HepG2 (cell line): ENCODE results near the gene RPL27A. TPM values are rescaled to one million over a fixed set of nuclear protein-coding genes. Genes with fewer than 3 reads are reported as not detected.

Experiments used
- ATAC-seq: fragments of 200-7000 bp; cut with Tn5 transposase; 3 replicates; pipeline ENCODE4 v1.9.1; 2020; ENCODE audit warnings: mild to moderate bottlenecking, moderate library complexity
- BruUV-seq: library from RNA; stranded (reverse); fragments of 400-500 nt; replicated peaks from 2 replicates; lab custom pipeline; 2021; lab: Mats Ljungman, UMichigan
- CTCF ChIA-PET: fragments of 300-600 bp; formaldehyde crosslinking; extraction: SDS; loops from one replicate; lab custom pipeline; 2021; ENCODE audit warnings: low total read pairs, inconsistent platforms, low intra/inter-chr PET ratio; lab: Yijun Ruan, JAX
- POLR2A ChIA-PET: fragments of 350-600 bp; sonication (Branson Sonifier 250); formaldehyde crosslinking; loops from one replicate; lab custom pipeline; 2020; ENCODE audit warnings: antibody characterized with exemption, inconsistent platforms; lab: Yijun Ruan, JAX
- DNase-seq: peaks from one replicate; pipeline ENCODE4 v3.0.0-alpha.2; 2015; ENCODE audit warnings: low spot score
- FAIRE-seq: peaks from 3 replicates; lab custom pipeline; 2011; peaks lifted over from hg19 to GRCh38; lab: Jason Lieb, UNC
- H2AFZ ChIP-seq: one replicate; pipeline ENCODE4 v1.6.1; 2011; ENCODE audit warnings: low read length, inconsistent platforms
- H3K27ac ChIP-seq: fragments of 300-600 bp; 3 replicates; pipeline ENCODE4 v1.8.0; 2011; ENCODE audit warnings: mixed run types, mild to moderate bottlenecking, mixed read lengths, low read length, inconsistent platforms; ENCODE audit not compliant: insufficient read depth; ENCODE audit errors: extremely low read length
- H3K27me3 ChIP-seq, 2 experiments: fragments of 200-600 bp in 1 of 2; 2 replicates in 1 of 2; 3 replicates in 1 of 2; pipeline versions ENCODE4 v1.6.0 to v1.8.0; 2011; ENCODE audit warnings: low read length in 2 of 2, mild to moderate bottlenecking in 2 of 2, moderate library complexity in 2 of 2, inconsistent platforms in 1 of 2; ENCODE audit not compliant: insufficient read depth in 2 of 2, control insufficient read depth in 1 of 2
- H3K36me3 ChIP-seq, 2 experiments: fragments of 200-600 bp in 1 of 2; replicated peaks in 1 of 2; 2 replicates in 1 of 2; 3 replicates in 1 of 2; pipeline versions ENCODE4 v1.5.1 to v1.8.0; 2011; ENCODE audit warnings: low read length in 2 of 2, inconsistent platforms in 1 of 2; ENCODE audit not compliant: insufficient read depth in 2 of 2, control insufficient read depth in 1 of 2
- H3K4me1 ChIP-seq: 2 replicates; pipeline ENCODE4 v1.5.1; 2012; ENCODE audit warnings: low read length, inconsistent platforms; ENCODE audit not compliant: insufficient read depth
- H3K4me2 ChIP-seq: 2 replicates; pipeline ENCODE4 v1.6.0; 2011; ENCODE audit warnings: low read depth, low read length, inconsistent platforms
- H3K4me3 ChIP-seq, 3 experiments: fragments of 200-600 bp in 1 of 3; sonication (generic), shearing (Covaris generic) in 1 of 3; replicated peaks in 1 of 3; 2 replicates each; pipeline ENCODE4 v1.5.1; 2011 to 2016; ENCODE audit warnings: low read length in 3 of 3, inconsistent platforms in 2 of 3, low read depth in 2 of 3, mild to moderate bottlenecking in 2 of 3, control low read depth in 1 of 3, mixed read lengths in 1 of 3; ENCODE audit not compliant: insufficient read depth in 1 of 3
- H3K79me2 ChIP-seq: one replicate; pipeline ENCODE4 v1.6.1; 2011; ENCODE audit warnings: low read length, inconsistent platforms; ENCODE audit not compliant: insufficient read depth
- H3K9ac ChIP-seq: 2 replicates; pipeline ENCODE4 v1.6.0; 2011; ENCODE audit warnings: mild to moderate bottlenecking, low read depth, low read length, inconsistent platforms; ENCODE audit not compliant: insufficient read depth
- H3K9me3 ChIP-seq: 2 replicates; pipeline ENCODE4 v1.5.1; 2012; ENCODE audit warnings: mild to moderate bottlenecking, low read length
- H4K20me1 ChIP-seq: 2 replicates; pipeline ENCODE4 v1.6.0; 2011; ENCODE audit warnings: inconsistent platforms, mild to moderate bottlenecking, low read length, moderate library complexity; ENCODE audit not compliant: insufficient read depth
- JUND ChIP-seq: sonication (generic); formaldehyde crosslinking; IDR thresholded peaks from 2 replicates; pipeline ENCODE4 v1.8.0; 2022; ENCODE audit warnings: mild to moderate bottlenecking, missing genetic modification reagents
- MEF2D ChIP-seq: sonication (generic); formaldehyde crosslinking; IDR thresholded peaks from 2 replicates; pipeline ENCODE4 v1.5.1; 2020; ENCODE audit warnings: mild to moderate bottlenecking, missing genetic modification reagents
- MIXL1 ChIP-seq: IDR thresholded peaks from 2 replicates; pipeline ENCODE4 v1.6.1; 2016
- NAIF1 ChIP-seq: sonication (generic); formaldehyde crosslinking; IDR thresholded peaks from 2 replicates; pipeline ENCODE4 v1.5.0; 2020; ENCODE audit warnings: mild to moderate bottlenecking, missing genetic modification reagents, borderline replicate concordance
- NFYB ChIP-seq: sonication (generic); formaldehyde crosslinking; IDR thresholded peaks from 2 replicates; pipeline ENCODE4 v1.4.0; 2020; ENCODE audit warnings: missing genetic modification reagents
- POLR2A ChIP-seq, 2 experiments: IDR thresholded peaks; 2 replicates each; pipeline ENCODE4 v1.6.1; 2011; ENCODE audit warnings: low read depth in 2 of 2, low read length in 2 of 2, mild to moderate bottlenecking in 1 of 2, moderate library complexity in 1 of 2; ENCODE audit not compliant: insufficient read depth in 1 of 2
- ZNF383 ChIP-seq: sonication (generic); formaldehyde crosslinking; IDR thresholded peaks from 2 replicates; pipeline ENCODE4 v1.4.0; 2020; ENCODE audit warnings: missing genetic modification reagents, mild to moderate bottlenecking, borderline replicate concordance
- ZNF547 ChIP-seq: sonication (generic); formaldehyde crosslinking; IDR thresholded peaks from 2 replicates; pipeline ENCODE4 v1.5.1; 2020; ENCODE audit warnings: mild to moderate bottlenecking, missing genetic modification reagents
- ZNF557 ChIP-seq: sonication (generic); formaldehyde crosslinking; IDR thresholded peaks from 2 replicates; pipeline ENCODE4 v1.4.0; 2020; ENCODE audit warnings: missing genetic modification reagents
- WGBS: methylation state at CpG from one replicate; pipeline ENCODE4 v1.1.6; 2017; ENCODE audit warnings: low lambda C conversion rate; 5-methylcytosine and 5-hydroxymethylcytosine counted together
- in situ Hi-C: cut with HindIII; loops from 2 replicates; pipeline ENCODE4 v1.10.0; 2017; ENCODE audit warnings: low pct_unique_long_range_greater_than_20kb; ENCODE audit not compliant: extremely low pct_ligation_motif_present
- intact Hi-C: fragments of 100-400 bp; cut with micrococcal nuclease; formaldehyde crosslinking; loops from one replicate; pipeline ENCODE4 v1.10.0; 2022; ENCODE audit not compliant: unreplicated experiment
- polyA plus RNA-seq, 8 experiments: library from polyadenylated mRNA; depleted of rRNA in 3 of 8; stranded (reverse) in 7 of 8; unstranded in 1 of 8; fragments of >200 nt; fragmentation: Illumina TruSeq in 4 of 8; extraction: Trizol in 4 of 8; gene quantifications; 2 replicates each; pipeline versions ENCODE4 v1.2.1 to v1.2.3, GENCODE V29; 2011 to 2016; ENCODE audit warnings: low read depth in 4 of 8, missing spikeins in 1 of 8, mixed read lengths in 1 of 8; ENCODE audit not compliant: insufficient read depth in 1 of 8
- total RNA-seq, 5 experiments: library from RNA; depleted of rRNA; stranded (reverse); fragments of >200 nt; fragmentation: Illumina TruSeq; extraction: Trizol; gene quantifications; 2 replicates each; pipeline ENCODE4 v1.2.3, GENCODE V29; 2016; ENCODE audit warnings: low read depth in 1 of 5
- TF ChIP-seq, protein P1 (sequence below): sonication (generic); formaldehyde crosslinking; IDR thresholded peaks from 2 replicates; pipeline ENCODE4 v1.5.1; 2020; ENCODE audit warnings: mild to moderate bottlenecking, missing genetic modification reagents
- TF ChIP-seq, protein P2 (sequence below): sonication (generic); formaldehyde crosslinking; IDR thresholded peaks from 2 replicates; pipeline ENCODE4 v1.4.0; 2020; ENCODE audit warnings: missing genetic modification reagents
- TF ChIP-seq, protein P3 (sequence below): sonication (generic); formaldehyde crosslinking; IDR thresholded peaks from 2 replicates; pipeline ENCODE4 v1.4.0; 2020; ENCODE audit warnings: missing genetic modification reagents, borderline replicate concordance
- TF ChIP-seq, protein P4 (sequence below): sonication (generic); formaldehyde crosslinking; conservative IDR thresholded peaks from 2 replicates; pipeline ENCODE4 v1.8.1; 2023; ENCODE audit warnings: missing genetic modification reagents
- TF ChIP-seq, protein P5 (sequence below): sonication (generic); formaldehyde crosslinking; IDR thresholded peaks from 2 replicates; pipeline ENCODE4 v1.4.0; 2020; ENCODE audit warnings: missing genetic modification reagents

RPL27A gene
- total and polyA plus RNA-seq, 2 of the 13 experiments (the other 11 are each of a cell fraction or from before 2014, with no cell fraction given), result 1,531 to 2,153 TPM

DNA sequence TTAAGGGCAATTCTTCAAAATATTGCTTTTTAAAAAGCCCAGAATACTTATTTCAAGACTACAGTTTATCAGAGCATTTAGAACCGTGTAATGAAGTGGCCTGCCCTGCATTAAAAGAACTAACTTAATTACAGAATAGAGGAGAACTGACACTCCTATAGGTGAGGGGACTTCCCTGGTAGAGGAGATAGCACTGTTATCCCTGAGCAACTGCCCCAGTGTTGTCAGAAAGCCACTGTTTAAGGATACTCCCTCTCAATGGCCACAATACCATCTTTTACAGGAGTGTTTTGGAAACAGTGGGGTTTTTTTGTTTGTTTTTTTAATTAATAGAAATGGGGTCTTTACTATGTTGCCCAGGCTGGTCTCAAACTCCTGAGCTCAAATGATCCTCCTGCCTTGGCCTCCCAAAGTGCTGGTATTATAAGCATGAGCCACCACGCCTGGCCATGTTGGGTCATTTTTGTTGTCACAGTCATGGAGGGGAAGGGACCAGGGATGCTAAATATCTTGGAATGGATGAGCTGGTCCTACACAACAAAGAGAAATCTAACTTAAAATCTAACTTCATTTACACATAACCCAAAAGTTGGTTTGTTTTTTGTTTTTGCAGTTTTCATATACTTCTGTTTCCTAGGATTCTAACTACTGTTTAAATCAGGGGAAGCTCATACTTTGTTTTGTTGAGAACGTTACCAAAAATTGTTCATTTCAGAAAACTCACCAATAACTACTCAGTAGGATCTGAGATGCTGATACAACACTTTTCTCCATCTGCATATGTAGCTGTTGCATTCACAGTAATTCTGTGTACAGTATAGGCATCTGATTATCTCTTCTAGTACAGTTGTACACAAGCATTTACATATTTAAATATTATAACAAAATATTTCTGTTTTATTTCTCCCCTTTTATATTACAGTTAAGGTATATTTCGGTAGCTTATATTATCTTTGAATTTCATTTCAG lies 8.1 kb downstream of the RPL27A start:
- no peak overlapping the region for H2AFZ ChIP-seq
- H4K20me1 ChIP-seq, result peaks cover 2% of the 10 kb centered on the region
- intact Hi-C loops, result loop anchor here (10.0 kb wide), 1 partner anchor 64 kb away; no protein-coding TSS in a partner anchor
- H3K36me3 ChIP-seq, result peaks cover 12 to 39% of the 10 kb centered on the region in 2 experiments
- DNase-seq (no peak), ATAC-seq (no peak), FAIRE-seq (no peak)
- 92% methylated on average over 4 of the region's 4 CpGs for WGBS
- H3K9me3 ChIP-seq, result no peaks in the 10 kb centered on the region
- peaks cover 42% of the 10 kb centered on the region for H3K4me1 ChIP-seq
- CTCF ChIA-PET, result no interaction called here
- no peak overlapping the region for H3K4me2 ChIP-seq
- in situ Hi-C loops, result loop anchor here (25.0 kb wide), 1 partner anchor 272 kb away; the partner anchor contains the start of gene TMEM9B
- POLR2A ChIA-PET, result interaction anchor here (1.2 to 2.5 kb wide), 2 partner anchors 27 to 58 kb away, joined by 3 to 10 read pairs; no protein-coding TSS in a partner anchor
- no peak overlapping the region for H3K9ac ChIP-seq
- no TSS peak for BruUV-seq
- no peak overlapping the region for H3K4me3 ChIP-seq
- H3K79me2 ChIP-seq, result no peaks in the 10 kb centered on the region
- no peaks in the 10 kb centered on the region for H3K27me3 ChIP-seq
- H3K27ac ChIP-seq, result no peak overlapping the region
- TF ChIP-seq, protein P1, sequence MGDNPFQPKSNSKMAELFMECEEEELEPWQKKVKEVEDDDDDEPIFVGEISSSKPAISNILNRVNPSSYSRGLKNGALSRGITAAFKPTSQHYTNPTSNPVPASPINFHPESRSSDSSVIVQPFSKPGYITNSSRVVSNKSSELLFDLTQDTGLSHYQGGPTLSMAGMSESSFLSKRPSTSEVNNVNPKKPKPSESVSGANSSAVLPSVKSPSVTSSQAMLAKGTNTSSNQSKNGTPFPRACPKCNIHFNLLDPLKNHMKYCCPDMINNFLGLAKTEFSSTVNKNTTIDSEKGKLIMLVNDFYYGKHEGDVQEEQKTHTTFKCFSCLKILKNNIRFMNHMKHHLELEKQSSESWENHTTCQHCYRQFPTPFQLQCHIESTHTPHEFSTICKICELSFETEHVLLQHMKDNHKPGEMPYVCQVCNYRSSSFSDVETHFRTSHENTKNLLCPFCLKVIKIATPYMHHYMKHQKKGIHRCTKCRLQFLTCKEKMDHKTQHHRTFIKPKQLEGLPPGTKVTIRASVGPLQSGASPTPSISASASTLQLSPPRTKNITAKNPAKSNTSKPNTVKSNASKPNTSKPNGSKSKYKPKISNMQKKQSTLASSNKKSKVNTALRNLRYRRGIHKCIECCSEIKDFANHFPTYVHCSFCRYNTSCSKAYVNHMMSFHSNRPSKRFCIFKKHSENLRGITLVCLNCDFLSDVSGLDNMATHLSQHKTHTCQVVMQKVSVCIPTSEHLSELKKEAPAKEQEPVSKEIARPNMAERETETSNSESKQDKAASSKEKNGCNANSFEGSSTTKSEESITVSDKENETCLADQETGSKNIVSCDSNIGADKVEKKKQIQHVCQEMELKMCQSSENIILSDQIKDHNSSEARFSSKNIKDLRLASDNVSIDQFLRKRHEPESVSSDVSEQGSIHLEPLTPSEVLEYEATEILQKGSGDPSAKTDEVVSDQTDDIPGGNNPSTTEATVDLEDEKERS (CRISPR knock-in tag), result no peak
- TF ChIP-seq MEF2D (CRISPR knock-in tag), result no peak
- TF ChIP-seq NAIF1, result no peak
- TF ChIP-seq, protein P2, sequence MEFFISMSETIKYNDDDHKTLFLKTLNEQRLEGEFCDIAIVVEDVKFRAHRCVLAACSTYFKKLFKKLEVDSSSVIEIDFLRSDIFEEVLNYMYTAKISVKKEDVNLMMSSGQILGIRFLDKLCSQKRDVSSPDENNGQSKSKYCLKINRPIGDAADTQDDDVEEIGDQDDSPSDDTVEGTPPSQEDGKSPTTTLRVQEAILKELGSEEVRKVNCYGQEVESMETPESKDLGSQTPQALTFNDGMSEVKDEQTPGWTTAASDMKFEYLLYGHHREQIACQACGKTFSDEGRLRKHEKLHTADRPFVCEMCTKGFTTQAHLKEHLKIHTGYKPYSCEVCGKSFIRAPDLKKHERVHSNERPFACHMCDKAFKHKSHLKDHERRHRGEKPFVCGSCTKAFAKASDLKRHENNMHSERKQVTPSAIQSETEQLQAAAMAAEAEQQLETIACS (CRISPR knock-in tag), result no peak
- TF ChIP-seq ZNF383 (CRISPR knock-in tag), result no peak
- no peak for TF ChIP-seq ZNF557 (CRISPR knock-in tag)
- TF ChIP-seq JUND (CRISPR knock-in tag), result no peak
- TF ChIP-seq, protein P3, sequence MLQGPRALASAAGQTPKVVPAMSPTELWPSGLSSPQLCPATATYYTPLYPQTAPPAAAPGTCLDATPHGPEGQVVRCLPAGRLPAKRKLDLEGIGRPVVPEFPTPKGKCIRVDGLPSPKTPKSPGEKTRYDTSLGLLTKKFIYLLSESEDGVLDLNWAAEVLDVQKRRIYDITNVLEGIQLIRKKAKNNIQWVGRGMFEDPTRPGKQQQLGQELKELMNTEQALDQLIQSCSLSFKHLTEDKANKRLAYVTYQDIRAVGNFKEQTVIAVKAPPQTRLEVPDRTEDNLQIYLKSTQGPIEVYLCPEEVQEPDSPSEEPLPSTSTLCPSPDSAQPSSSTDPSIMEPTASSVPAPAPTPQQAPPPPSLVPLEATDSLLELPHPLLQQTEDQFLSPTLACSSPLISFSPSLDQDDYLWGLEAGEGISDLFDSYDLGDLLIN (CRISPR knock-in tag), result no peak
- TF ChIP-seq, protein P4, sequence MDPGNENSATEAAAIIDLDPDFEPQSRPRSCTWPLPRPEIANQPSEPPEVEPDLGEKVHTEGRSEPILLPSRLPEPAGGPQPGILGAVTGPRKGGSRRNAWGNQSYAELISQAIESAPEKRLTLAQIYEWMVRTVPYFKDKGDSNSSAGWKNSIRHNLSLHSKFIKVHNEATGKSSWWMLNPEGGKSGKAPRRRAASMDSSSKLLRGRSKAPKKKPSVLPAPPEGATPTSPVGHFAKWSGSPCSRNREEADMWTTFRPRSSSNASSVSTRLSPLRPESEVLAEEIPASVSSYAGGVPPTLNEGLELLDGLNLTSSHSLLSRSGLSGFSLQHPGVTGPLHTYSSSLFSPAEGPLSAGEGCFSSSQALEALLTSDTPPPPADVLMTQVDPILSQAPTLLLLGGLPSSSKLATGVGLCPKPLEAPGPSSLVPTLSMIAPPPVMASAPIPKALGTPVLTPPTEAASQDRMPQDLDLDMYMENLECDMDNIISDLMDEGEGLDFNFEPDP (CRISPR knock-in tag), result no peak
- no peak for TF ChIP-seq NFYB (CRISPR knock-in tag)
- TF ChIP-seq, protein P5, sequence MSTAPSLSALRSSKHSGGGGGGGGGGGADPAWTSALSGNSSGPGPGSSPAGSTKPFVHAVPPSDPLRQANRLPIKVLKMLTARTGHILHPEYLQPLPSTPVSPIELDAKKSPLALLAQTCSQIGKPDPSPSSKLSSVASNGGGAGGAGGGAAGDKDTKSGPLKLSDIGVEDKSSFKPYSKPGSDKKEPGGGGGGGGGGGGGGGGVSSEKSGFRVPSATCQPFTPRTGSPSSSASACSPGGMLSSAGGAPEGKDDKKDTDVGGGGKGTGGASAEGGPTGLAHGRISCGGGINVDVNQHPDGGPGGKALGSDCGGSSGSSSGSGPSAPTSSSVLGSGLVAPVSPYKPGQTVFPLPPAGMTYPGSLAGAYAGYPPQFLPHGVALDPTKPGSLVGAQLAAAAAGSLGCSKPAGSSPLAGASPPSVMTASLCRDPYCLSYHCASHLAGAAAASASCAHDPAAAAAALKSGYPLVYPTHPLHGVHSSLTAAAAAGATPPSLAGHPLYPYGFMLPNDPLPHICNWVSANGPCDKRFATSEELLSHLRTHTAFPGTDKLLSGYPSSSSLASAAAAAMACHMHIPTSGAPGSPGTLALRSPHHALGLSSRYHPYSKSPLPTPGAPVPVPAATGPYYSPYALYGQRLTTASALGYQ (CRISPR knock-in tag), result no peak
- TF ChIP-seq ZNF547, result no peak
- TF ChIP-seq MIXL1 (CRISPR knock-in tag), result no peak
- peak in 1 of 2 experiments; percentile 38; a peak in 2 of 4 replicates for TF ChIP-seq POLR2A (IDR thresholded peaks at IDR 0.05; ENCODE audit: insufficient read depth in 1 of 2, low read depth in 2 of 2, low read length in 2 of 2)
